Heart right ventricle (tissue), 16 donors: ENCODE data around the gene NACC2. TPM values are rescaled to one million over a fixed set of nuclear protein-coding genes. Genes with fewer than 3 reads are reported as not detected.

ENCODE experiments used
- ATAC-seq, 8 donors: fragments of 200-7000 bp; cut with Tn5 transposase; one replicate each; pipeline ENCODE4 v1.9.1; 2020; ENCODE audit warnings: mild to moderate bottlenecking in 8 of 8, moderate library complexity in 8 of 8, moderate number of reproducible peaks in 1 of 8
- DNase-seq, 2 donors: peaks; one replicate each; pipeline ENCODE4 v3.0.0-alpha.2; 2020
- H3K27ac ChIP-seq, 10 donors: fragments of 200-600 bp; sonication (generic) in 2 of 10; one replicate each; pipeline versions ENCODE4 v1.5.0 to v1.8.0; 2020 to 2022; ENCODE audit warnings: mild to moderate bottlenecking in 3 of 10
- H3K27me3 ChIP-seq, 7 donors: fragments of 200-600 bp; one replicate each; pipeline ENCODE4 v1.8.0; 2021 to 2022; ENCODE audit warnings: mild to moderate bottlenecking in 2 of 7
- H3K36me3 ChIP-seq, 9 donors: fragments of 200-600 bp; sonication (generic) in 1 of 9; one replicate each; pipeline versions ENCODE4 v1.5.0 to v1.8.0; 2020 to 2022; ENCODE audit warnings: mild to moderate bottlenecking in 2 of 9
- H3K4me1 ChIP-seq, 9 donors: fragments of 200-600 bp; sonication (generic) in 1 of 9; one replicate each; pipeline versions ENCODE4 v1.5.0 to v1.8.0; 2020 to 2022; ENCODE audit warnings: mild to moderate bottlenecking in 4 of 9
- H3K4me3 ChIP-seq, 10 donors: fragments of 200-600 bp; sonication (generic) in 2 of 10; one replicate each; pipeline versions ENCODE4 v1.5.0 to v1.8.0; 2020 to 2022; ENCODE audit warnings: mild to moderate bottlenecking in 7 of 10, moderate library complexity in 2 of 10
- H3K9me3 ChIP-seq, 11 donors: fragments of 200-600 bp in 10 of 11; sonication (generic) in 2 of 11; one replicate each; pipeline versions ENCODE4 v1.5.0 to v1.8.0; 2013 to 2022; ENCODE audit warnings: mild to moderate bottlenecking in 2 of 11, control low read depth in 1 of 11, moderate library complexity in 1 of 11
- WGBS, 2 donors: extraction: QIAGEN DNeasy Blood & Tissue Kit; methylation state at CpG; one replicate each; pipeline ENCODE4 v1.1.7; 2013; ENCODE audit warnings: inconsistent platforms in 1 of 2; 5-methylcytosine and 5-hydroxymethylcytosine counted together
- intact Hi-C, 10 donors: fragments of 100-400 bp; cut with DNase I; formaldehyde crosslinking; loops; one replicate each; pipeline versions ENCODE4 v1.11.1 to v1.14.2; 2022
- polyA plus RNA-seq, 2 donors: library from polyadenylated mRNA; stranded (reverse); fragments of 200-250 nt; gene quantifications; one replicate each; pipeline ENCODE4 v1.2.3, GENCODE V29; 2013
- total RNA-seq, 10 donors: library from RNA; stranded (reverse); fragmentation: NEBNext Ultra II Directional in 3 of 10; extraction: Animal tissue kit (Norgen Biotek cat#: 25700) in 3 of 10; gene quantifications; one replicate each; pipeline versions ENCODE4 v1.2.1 to v1.2.4, GENCODE V29; 2021 to 2023
- TF ChIP-seq, protein P1 (sequence below), 9 donors: fragments of 200-600 bp; sonication (generic) in 2 of 9; IDR thresholded peaks; one replicate each; pipeline versions ENCODE4 v1.5.0 to v1.8.0; 2021 to 2022; ENCODE audit warnings: antibody characterized with exemption in 9 of 9, mild to moderate bottlenecking in 5 of 9, moderate library complexity in 1 of 9
- donor health status: Arrhythmogenic right ventricular cardiomyopathy.
- donor health status: ischemic (EF 13 %, LVEDD 7.1; RV severe dilation, severe dysfunction).
- donor health status: healthy with polysubstance abuse.
- donor health status: DM: no; HTN: yes; CAD: no.
- donor health status: DM: no; HTN: no; CAD: no.
- donor health status: ischemic (EF 25% LVEDD 6.9; RV normal size, moderate dysfunction).
- donor health status: ischemic (EF 25% LVEDD 5.7; RV mildly dilated, moderate dysfunction).
- donor health status: healthy.
- donor health status: DM: yes; HTN: yes; CAD: no.
- donor health status: Ischemic cardiomyopathy.
- donor health status: ischemic (EF 35%, LVEDD 5.7; RV mildly dilated, moderate dysfunction).
- donor health status: nonischemic (EF 11% LVEDD 7.7; RV severe dilation, severe dysfunction).
- donor health status: DM: yes; HTN: yes; CAD: no.
- donor health status: PGD.
- donor health status: ischemic (EF 29% LVEDD 5.4; RV normal size, mild dysfunction).
- donor health status: nonischemic (EF 23%, LVEDD 6.1; RV moderate dilation, normal function).

Gene NACC2
- total and polyA plus RNA-seq, 12 donors = 15.6 to 55.1 (median 39.7) TPM

- Histone ChIP-seq H3K4me1 (peaks cover 2 to 42% (median 25%) of the 10 kb centered on the region in 9 donors), H3K27me3 (no peaks in the 10 kb centered on the region), H3K9me3 (no peaks in the 10 kb centered on the region), H3K27ac (no peak overlapping the region), H3K4me3 (no peak overlapping the region), H3K36me3 (peaks cover 0 to 33% (median 9%) of the 10 kb centered on the region in 9 donors)
- TF ChIP-seq, protein P1, sequence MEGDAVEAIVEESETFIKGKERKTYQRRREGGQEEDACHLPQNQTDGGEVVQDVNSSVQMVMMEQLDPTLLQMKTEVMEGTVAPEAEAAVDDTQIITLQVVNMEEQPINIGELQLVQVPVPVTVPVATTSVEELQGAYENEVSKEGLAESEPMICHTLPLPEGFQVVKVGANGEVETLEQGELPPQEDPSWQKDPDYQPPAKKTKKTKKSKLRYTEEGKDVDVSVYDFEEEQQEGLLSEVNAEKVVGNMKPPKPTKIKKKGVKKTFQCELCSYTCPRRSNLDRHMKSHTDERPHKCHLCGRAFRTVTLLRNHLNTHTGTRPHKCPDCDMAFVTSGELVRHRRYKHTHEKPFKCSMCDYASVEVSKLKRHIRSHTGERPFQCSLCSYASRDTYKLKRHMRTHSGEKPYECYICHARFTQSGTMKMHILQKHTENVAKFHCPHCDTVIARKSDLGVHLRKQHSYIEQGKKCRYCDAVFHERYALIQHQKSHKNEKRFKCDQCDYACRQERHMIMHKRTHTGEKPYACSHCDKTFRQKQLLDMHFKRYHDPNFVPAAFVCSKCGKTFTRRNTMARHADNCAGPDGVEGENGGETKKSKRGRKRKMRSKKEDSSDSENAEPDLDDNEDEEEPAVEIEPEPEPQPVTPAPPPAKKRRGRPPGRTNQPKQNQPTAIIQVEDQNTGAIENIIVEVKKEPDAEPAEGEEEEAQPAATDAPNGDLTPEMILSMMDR (IDR thresholded peaks at IDR 0.05) = no peak
- 90 to 93% methylated on average over 22 of the region's 22 CpGs for WGBS, 2 donors
- intact Hi-C loops = loop anchor here in 1 of 10 donors (5.0 kb wide), 1 partner anchor 208 kb away; the partner anchor contains the start of gene CAMSAP1
- no peak for ATAC-seq
- no peak for DNase-seq
These were observed 20.7 kb upstream of the NACC2 start for GRCh38 chr9:136115641-136116359.

- intact Hi-C loops = loop anchor here in 1 of 10 donors (5.0 kb wide), 1 partner anchor 208 kb away; the partner anchor contains the start of gene CAMSAP1
- Histone ChIP-seq H3K27ac (no peak overlapping the region), H3K4me3 (no peak overlapping the region), H3K4me1 (peaks cover 3 to 42% (median 28%) of the 10 kb centered on the region in 9 donors), H3K9me3 (no peaks in the 10 kb centered on the region), H3K27me3 (peaks cover 0 to 4% (median 0%) of the 10 kb centered on the region in 7 donors), H3K36me3 (peaks cover 0 to 33% (median 9%) of the 10 kb centered on the region in 9 donors)
- 89 to 93% methylated on average over 13 of the region's 13 CpGs for WGBS, 2 donors
- DNase-seq (no peak), ATAC-seq (no peak)
- TF ChIP-seq, protein P1 (IDR thresholded peaks at IDR 0.05) = no peak
These were observed 20.1 kb upstream of the NACC2 start for GRCh38 chr9:136115206-136115605.

- ATAC-seq = no peak
- DNase-seq = no peak
- WGBS, 2 donors = 93 to 95% methylated on average over 18 of the region's 18 CpGs
- Histone ChIP-seq H3K9me3 (no peaks in the 10 kb centered on the region), H3K27me3 (peaks cover 0 to 5% (median 0%) of the 10 kb centered on the region in 7 donors), H3K36me3 (peaks cover 0 to 33% (median 9%) of the 10 kb centered on the region in 9 donors), H3K27ac (no peak overlapping the region), H3K4me3 (no peak overlapping the region), H3K4me1 (peaks cover 7 to 42% (median 29%) of the 10 kb centered on the region in 9 donors)
- intact Hi-C loops = loop anchor here in 1 of 10 donors (5.0 kb wide), 1 partner anchor 207 kb away; the partner anchor contains the start of gene CAMSAP1
- TF ChIP-seq, protein P1 (IDR thresholded peaks at IDR 0.05) = no peak
These were observed 19.5 kb upstream of the NACC2 start for GRCh38 chr9:136114610-136115009.

GRCh38 chr9:136112541-136112940 is 17.5 kb upstream of the NACC2 start:
- peaks cover 11 to 53% (median 38%) of the 10 kb centered on the region in 9 donors for H3K4me1 ChIP-seq

More at GRCh38 chr9:136112541-136112940, 17.5 kb upstream of the NACC2 start:
- Histone ChIP-seq H3K27me3 (peaks cover 0 to 5% (median 0%) of the 10 kb centered on the region in 7 donors), H3K27ac (peak overlapping the region in 1 of 10 donors; percentile 36), H3K4me3 (no peak overlapping the region), H3K36me3 (peaks cover 0 to 33% (median 9%) of the 10 kb centered on the region in 9 donors), H3K9me3 (no peaks in the 10 kb centered on the region)
- TF ChIP-seq, protein P1 (IDR thresholded peaks at IDR 0.05) = no peak
- DNase-seq (no peak), ATAC-seq (no peak)
- WGBS, 2 donors = 93 to 95% methylated on average over 11 of the region's 11 CpGs
- intact Hi-C loops = no loop called here
